Testis (tissue), 3 donors: Measurements from ENCODE around the gene VDAC2. TPM values are rescaled to one million over a fixed set of nuclear protein-coding genes. Genes with fewer than 3 reads are reported as not detected.

Source experiments
- DNase-seq: peaks from one replicate; pipeline ENCODE4 v3.0.0-alpha.2; 2019
- H3K27ac ChIP-seq, 2 donors: fragments of 200-600 bp; sonication (generic); one replicate each; pipeline ENCODE4 v1.5.1; 2019
- H3K27me3 ChIP-seq: fragments of 200-600 bp; sonication (generic); one replicate; pipeline ENCODE4 v1.5.1; 2019
- H3K36me3 ChIP-seq: fragments of 200-600 bp; sonication (generic); one replicate; pipeline ENCODE4 v1.5.1; 2017; ENCODE audit warnings: low read depth; ENCODE audit errors: missing control alignments
- H3K4me1 ChIP-seq: fragments of 200-600 bp; sonication (generic); one replicate; pipeline ENCODE4 v1.5.1; 2019
- H3K4me3 ChIP-seq, 2 donors: fragments of 200-600 bp; sonication (generic); one replicate each; pipeline ENCODE4 v1.5.1; 2017 to 2019
- H3K9me3 ChIP-seq: fragments of 200-600 bp; sonication (generic); one replicate; pipeline ENCODE4 v1.5.1; 2017
- POLR2A ChIP-seq: fragments of 450-650 bp; IDR thresholded peaks from one replicate; pipeline ENCODE4 v1.6.1; 2017; ENCODE audit warnings: antibody characterized with exemption, mild to moderate bottlenecking, moderate library complexity
- WGBS, 2 donors: methylation state at CpG; one replicate each; pipeline ENCODE4 v1.1.5; 2018; 5-methylcytosine and 5-hydroxymethylcytosine counted together
- intact Hi-C: fragments of 100-400 bp; cut with DNase I; formaldehyde crosslinking; loops from one replicate; pipeline ENCODE4 v1.15.1; 2023; ENCODE audit warnings: low total_unique reads
- polyA plus RNA-seq: library from polyadenylated mRNA; stranded (reverse); fragments of 350-450 nt; fragmentation: Illumina TruSeq; extraction: RNeasy Lipid Tissue Mini Kit (QIAGEN cat#74804); gene quantifications from one replicate; pipeline ENCODE4 v1.2.3, GENCODE V29; 2014; ENCODE audit warnings: low read depth, low replicate concordance; ENCODE audit not compliant: insufficient read depth
- total RNA-seq, 2 donors: library from RNA; depleted of rRNA; stranded (reverse); fragments of >200 nt; gene quantifications; one replicate each; pipeline ENCODE4 v1.2.3, GENCODE V29; 2016
- TF ChIP-seq, protein P1 (sequence below), 3 experiments: fragments of 450-650 bp in 2 of 3; fragments of 200-600 bp in 1 of 3; sonication (generic) in 1 of 3; IDR thresholded peaks; one replicate each; pipeline ENCODE4 v1.5.1; 2016 to 2019; ENCODE audit warnings: antibody characterized with exemption in 3 of 3, mild to moderate bottlenecking in 2 of 3, moderate library complexity in 1 of 3

VDAC2 gene
- total and polyA plus RNA-seq, 3 donors from 2014 or later: 105 to 234 (median 111) TPM

DNA sequence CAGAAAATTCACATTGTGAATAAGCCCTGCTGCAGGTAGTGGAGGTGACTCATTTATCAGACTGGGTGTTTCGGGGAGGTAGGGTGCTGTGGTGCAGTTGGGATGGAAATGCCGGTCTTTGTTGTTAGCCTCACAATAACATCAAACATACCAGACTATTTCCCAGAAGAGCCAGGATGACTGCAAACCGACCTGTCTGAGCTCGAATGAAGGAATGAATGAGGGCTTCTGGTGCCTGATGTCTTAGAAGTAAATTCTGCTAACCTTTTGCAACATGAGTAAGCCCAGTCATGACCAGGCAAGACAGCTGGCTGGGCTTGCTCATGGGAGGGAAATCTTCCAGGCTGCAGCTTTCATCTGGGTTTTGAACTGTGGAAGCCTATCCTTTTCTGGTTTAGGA lies 2.4 kb upstream of the VDAC2 start:
- intact Hi-C loops: no loop called here
- Histone ChIP-seq H3K36me3 (no peaks in the 10 kb centered on the region), H3K4me1 (peaks cover 17% of the 10 kb centered on the region), H3K27ac (peak overlapping the region in 1 of 2 donors; percentile 11), H3K9me3 (no peaks in the 10 kb centered on the region), H3K4me3 (no peak overlapping the region), H3K27me3 (no peaks in the 10 kb centered on the region)
- TF ChIP-seq POLR2A: no peak
- TF ChIP-seq, protein P1, sequence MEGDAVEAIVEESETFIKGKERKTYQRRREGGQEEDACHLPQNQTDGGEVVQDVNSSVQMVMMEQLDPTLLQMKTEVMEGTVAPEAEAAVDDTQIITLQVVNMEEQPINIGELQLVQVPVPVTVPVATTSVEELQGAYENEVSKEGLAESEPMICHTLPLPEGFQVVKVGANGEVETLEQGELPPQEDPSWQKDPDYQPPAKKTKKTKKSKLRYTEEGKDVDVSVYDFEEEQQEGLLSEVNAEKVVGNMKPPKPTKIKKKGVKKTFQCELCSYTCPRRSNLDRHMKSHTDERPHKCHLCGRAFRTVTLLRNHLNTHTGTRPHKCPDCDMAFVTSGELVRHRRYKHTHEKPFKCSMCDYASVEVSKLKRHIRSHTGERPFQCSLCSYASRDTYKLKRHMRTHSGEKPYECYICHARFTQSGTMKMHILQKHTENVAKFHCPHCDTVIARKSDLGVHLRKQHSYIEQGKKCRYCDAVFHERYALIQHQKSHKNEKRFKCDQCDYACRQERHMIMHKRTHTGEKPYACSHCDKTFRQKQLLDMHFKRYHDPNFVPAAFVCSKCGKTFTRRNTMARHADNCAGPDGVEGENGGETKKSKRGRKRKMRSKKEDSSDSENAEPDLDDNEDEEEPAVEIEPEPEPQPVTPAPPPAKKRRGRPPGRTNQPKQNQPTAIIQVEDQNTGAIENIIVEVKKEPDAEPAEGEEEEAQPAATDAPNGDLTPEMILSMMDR (IDR thresholded peaks at IDR 0.05): no peak
- DNase-seq: no peak
- 52 to 77% methylated on average over 4 of the region's 4 CpGs for WGBS, 2 donors

DNA sequence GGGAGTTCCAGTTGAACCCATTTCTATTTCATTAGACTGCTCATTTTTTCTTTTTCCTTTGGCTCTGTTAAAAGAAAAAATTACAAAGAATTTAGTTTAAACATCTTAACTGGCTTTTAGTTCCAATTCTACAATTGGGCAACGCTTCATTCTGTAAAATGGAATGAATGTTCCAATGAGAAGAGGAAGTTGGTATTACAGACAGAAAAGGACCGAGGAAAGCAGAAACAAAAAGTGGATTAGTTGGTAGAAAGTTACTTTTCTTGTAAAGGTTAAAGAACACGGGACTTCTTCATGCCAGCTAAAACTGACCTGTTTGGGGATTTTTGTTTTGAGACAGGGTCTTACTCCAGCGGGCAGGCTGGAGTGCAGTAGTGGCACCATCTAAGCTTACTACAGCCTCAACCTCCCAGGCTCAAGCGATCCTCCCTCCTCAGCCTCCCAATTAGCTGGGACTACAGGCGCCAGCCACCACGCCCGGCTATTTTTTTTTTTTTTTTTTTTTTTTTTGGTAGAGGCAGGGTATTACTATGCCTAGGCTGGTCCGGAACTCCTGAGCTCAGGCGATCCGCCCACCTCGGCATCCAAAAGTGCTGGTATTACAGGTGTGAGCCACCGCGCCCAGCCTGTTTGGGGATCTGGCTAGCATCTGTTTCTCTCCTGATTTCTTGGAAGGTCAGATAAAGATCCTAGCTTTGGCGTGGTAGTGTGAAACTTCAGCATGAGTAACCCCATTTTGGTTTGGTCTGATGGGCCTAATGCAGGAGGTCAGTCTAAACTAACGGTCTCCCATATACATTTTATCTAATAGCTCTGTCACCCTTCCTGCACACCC lies 1.3 kb upstream of the VDAC2 start:
- DNase-seq: no peak
- Histone ChIP-seq H3K36me3 (no peaks in the 10 kb centered on the region), H3K27me3 (no peaks in the 10 kb centered on the region), H3K9me3 (no peaks in the 10 kb centered on the region), H3K27ac (peak overlapping the region; percentile 98 to 99), H3K4me3 (peak overlapping the region; percentile 99), H3K4me1 (peaks cover 17% of the 10 kb centered on the region)
- no peak for TF ChIP-seq POLR2A
- TF ChIP-seq, protein P1 (IDR thresholded peaks at IDR 0.05): no peak
- intact Hi-C loops: no loop called here
- 47 to 64% methylated on average over 16 of the region's 16 CpGs for WGBS, 2 donors

DNA sequence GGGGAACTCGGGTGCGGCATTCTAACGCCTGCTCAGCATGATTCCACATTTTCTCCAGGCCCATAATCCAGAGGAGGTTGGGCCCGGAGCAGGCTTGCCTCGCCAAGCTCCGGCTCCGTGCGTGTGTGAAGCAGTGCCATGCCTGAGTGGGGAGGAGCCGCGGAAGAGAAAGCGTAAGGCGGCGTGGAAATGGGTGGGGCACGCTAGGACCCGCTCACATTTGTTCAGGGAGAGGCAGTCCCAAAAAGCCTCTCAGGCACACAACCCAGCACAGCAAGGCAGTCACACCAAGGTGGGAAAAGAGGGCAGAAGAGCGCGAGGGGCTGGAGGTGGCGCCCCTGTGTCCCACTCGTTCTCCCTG lies 695 bp upstream of the VDAC2 start:
- Histone ChIP-seq H3K4me1 (peaks cover 17% of the 10 kb centered on the region), H3K27me3 (no peaks in the 10 kb centered on the region), H3K27ac (peak overlapping the region; percentile 98 to 99), H3K4me3 (peak overlapping the region; percentile 99), H3K9me3 (no peaks in the 10 kb centered on the region), H3K36me3 (no peaks in the 10 kb centered on the region)
- 0 to 1% methylated on average over 19 of the region's 19 CpGs for WGBS, 2 donors
- no peak for TF ChIP-seq POLR2A
- TF ChIP-seq, protein P1 (IDR thresholded peaks at IDR 0.05): no peak
- intact Hi-C loops: no loop called here
- DNase-seq: peak; percentile 78

DNA sequence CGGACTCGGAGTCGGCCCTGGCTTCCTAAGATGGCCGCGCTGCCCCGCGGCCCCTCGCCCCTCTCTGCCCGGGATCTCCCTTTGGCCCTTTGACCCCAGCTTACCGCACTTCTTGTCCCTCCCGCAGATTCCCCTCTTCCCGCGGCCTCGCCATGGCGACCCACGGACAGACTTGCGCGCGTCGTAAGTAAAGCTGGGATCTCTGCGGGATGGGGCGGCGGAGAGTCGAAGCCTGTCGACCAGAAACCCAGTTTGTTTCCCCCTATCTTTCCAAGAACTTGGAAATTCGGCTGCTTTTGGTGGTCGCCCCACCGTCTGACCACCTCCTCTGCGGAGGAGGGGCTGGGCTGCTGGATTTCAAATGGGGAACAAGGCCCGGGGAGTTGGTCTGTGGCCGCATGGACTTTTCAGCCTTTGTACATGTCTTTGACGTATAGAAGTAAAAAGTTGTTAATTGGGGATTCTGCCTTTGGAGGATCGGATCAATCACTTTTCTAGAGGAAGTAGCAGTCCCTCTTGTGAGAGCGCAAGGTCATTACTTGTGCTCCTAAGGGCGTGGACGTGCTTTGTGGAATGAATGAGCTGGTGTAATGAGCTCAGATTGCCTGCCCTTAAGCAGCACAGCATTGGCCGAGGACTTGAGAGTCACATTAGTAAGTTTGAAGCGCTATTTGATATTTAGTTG lies 553 bp downstream of the VDAC2 start:
- Histone ChIP-seq H3K36me3 (no peaks in the 10 kb centered on the region), H3K27ac (peak overlapping the region; percentile 98 to 99), H3K4me1 (peaks cover 17% of the 10 kb centered on the region), H3K27me3 (no peaks in the 10 kb centered on the region), H3K9me3 (no peaks in the 10 kb centered on the region), H3K4me3 (peak overlapping the region; percentile 99)
- no peak for TF ChIP-seq POLR2A
- TF ChIP-seq, protein P1 (IDR thresholded peaks at IDR 0.05): no peak
- DNase-seq: peak; percentile 62
- WGBS, 2 donors: 0 to 1% methylated on average over 35 of the region's 38 CpGs
- intact Hi-C loops: no loop called here
